Neural progenitor cell (in vitro differentiated cells): ENCODE results near the gene CCDC106.

ENCODE experiments used
- EZH2 ChIP-seq: fragments of 200-600 bp; sonication (generic); IDR thresholded peaks from 2 replicates; pipeline ENCODE4 v1.6.1; 2017; ENCODE audit warnings: antibody characterized with exemption, mild to moderate bottlenecking, moderate library complexity
- EZH2phosphoT487 ChIP-seq: fragments of 200-600 bp; sonication (generic); IDR thresholded peaks from 2 replicates; pipeline ENCODE4 v1.6.1; 2017; ENCODE audit warnings: antibody characterized with exemption
- TF ChIP-seq, protein P1 (sequence below): fragments of 200-600 bp; sonication (generic); IDR thresholded peaks from 2 replicates; pipeline ENCODE4 v1.5.1; 2017; ENCODE audit warnings: antibody characterized with exemption, mild to moderate bottlenecking

DNA sequence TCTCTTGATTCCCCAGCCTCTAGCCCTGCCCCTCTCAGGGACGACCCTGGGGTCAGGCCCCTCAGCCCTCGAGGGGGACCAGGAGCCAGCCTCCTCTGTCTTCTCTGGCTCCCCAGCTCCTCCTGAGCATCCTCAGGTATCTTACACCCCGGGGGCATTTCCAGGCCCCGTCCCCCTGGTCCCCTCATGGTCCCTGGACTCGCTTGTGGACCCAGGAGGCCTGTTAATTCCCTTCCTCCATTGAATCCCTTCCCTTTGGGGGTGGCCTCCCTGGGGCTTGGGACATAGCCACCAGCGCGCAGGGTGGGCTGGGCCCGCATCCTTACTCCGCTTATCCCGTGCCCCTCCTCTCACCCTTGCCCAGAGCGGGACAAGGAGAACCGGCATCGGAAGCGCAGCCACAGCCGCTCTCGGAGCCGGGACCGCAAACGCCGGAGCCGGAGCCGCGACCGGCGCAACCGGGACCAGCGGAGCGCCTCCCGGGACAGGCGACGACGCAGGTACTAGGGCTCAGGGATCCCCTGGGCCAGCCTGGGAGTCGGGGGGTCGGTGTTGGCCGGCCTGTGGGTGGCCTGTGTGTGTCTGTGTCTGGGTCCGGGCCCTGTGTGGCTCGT is 10.9 kb downstream of the CCDC106 start:
- TF ChIP-seq EZH2phosphoT487 (no peak), EZH2 (no peak)
- TF ChIP-seq, protein P1, sequence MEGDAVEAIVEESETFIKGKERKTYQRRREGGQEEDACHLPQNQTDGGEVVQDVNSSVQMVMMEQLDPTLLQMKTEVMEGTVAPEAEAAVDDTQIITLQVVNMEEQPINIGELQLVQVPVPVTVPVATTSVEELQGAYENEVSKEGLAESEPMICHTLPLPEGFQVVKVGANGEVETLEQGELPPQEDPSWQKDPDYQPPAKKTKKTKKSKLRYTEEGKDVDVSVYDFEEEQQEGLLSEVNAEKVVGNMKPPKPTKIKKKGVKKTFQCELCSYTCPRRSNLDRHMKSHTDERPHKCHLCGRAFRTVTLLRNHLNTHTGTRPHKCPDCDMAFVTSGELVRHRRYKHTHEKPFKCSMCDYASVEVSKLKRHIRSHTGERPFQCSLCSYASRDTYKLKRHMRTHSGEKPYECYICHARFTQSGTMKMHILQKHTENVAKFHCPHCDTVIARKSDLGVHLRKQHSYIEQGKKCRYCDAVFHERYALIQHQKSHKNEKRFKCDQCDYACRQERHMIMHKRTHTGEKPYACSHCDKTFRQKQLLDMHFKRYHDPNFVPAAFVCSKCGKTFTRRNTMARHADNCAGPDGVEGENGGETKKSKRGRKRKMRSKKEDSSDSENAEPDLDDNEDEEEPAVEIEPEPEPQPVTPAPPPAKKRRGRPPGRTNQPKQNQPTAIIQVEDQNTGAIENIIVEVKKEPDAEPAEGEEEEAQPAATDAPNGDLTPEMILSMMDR = no peak
